DOHH2 (cell line): ENCODE data around the gene ZNF732.
"Not testable (repeated sequence)": the region's sequence is repeated elsewhere in the genome, so short reads cannot be mapped to it uniquely, and the experiment has no call there.

Experiments
- H3F3A ChIP-seq: fragments of 200-600 bp; sonication (generic), shearing (Covaris generic); 2 replicates; pipeline ENCODE4 v1.6.0; 2016; ENCODE audit warnings: antibody characterized with exemption, mild to moderate bottlenecking; ENCODE audit not compliant: control insufficient read depth, insufficient read depth
- H3K27ac ChIP-seq: fragments of 200-600 bp; sonication (generic); 2 replicates; pipeline ENCODE4 v1.5.1; 2014; ENCODE audit warnings: low read depth, mild to moderate bottlenecking, low read length, moderate library complexity
- H3K27me3 ChIP-seq: fragments of 200-600 bp; sonication (generic); 2 replicates; pipeline ENCODE4 v1.6.1; 2014; ENCODE audit warnings: mild to moderate bottlenecking, low read length, mixed read lengths; ENCODE audit not compliant: control insufficient read depth
- H3K36me3 ChIP-seq: fragments of 200-600 bp; sonication (generic); 2 replicates; pipeline ENCODE4 v1.6.1; 2014; ENCODE audit warnings: mild to moderate bottlenecking, low read length, moderate library complexity, mixed read lengths; ENCODE audit not compliant: control insufficient read depth
- H3K4me1 ChIP-seq: fragments of 200-600 bp; sonication (generic); 2 replicates; pipeline ENCODE4 v1.6.1; 2014; ENCODE audit warnings: mild to moderate bottlenecking, low read length, mixed read lengths; ENCODE audit not compliant: control insufficient read depth
- H3K4me2 ChIP-seq: fragments of 200-600 bp; sonication (generic); 2 replicates; pipeline ENCODE4 v1.6.0; 2014; ENCODE audit warnings: mild to moderate bottlenecking, low read length, moderate library complexity
- H3K4me3 ChIP-seq: fragments of 200-600 bp; sonication (generic); 2 replicates; pipeline ENCODE4 v1.5.1; 2014; ENCODE audit warnings: mild to moderate bottlenecking, low read length, mixed read lengths
- H3K79me2 ChIP-seq: fragments of 200-600 bp; sonication (generic); 2 replicates; pipeline ENCODE4 v1.6.1; 2014; ENCODE audit warnings: mild to moderate bottlenecking, low read length, mixed read lengths; ENCODE audit not compliant: control insufficient read depth
- H3K9me2 ChIP-seq: fragments of 200-600 bp; sonication (generic); replicated peaks from 2 replicates; pipeline ENCODE4 v1.6.1; 2014; ENCODE audit warnings: mild to moderate bottlenecking, low read length, mixed read lengths; ENCODE audit not compliant: control insufficient read depth
- H3K9me3 ChIP-seq: fragments of 200-600 bp; sonication (generic); 2 replicates; pipeline ENCODE4 v1.6.1; 2014; ENCODE audit warnings: antibody characterized with exemption, low read length, mixed read lengths; ENCODE audit not compliant: control insufficient read depth, insufficient read depth
- H4K20me1 ChIP-seq: fragments of 200-600 bp; sonication (generic); 2 replicates; pipeline ENCODE4 v1.6.0; 2014; ENCODE audit warnings: low read depth, mild to moderate bottlenecking, antibody characterized with exemption, low read length, moderate library complexity; ENCODE audit not compliant: control insufficient read depth, insufficient read depth
- CTCF ChIP-seq: fragments of 200-600 bp; sonication (generic); IDR thresholded peaks from one replicate; pipeline ENCODE4 v1.5.1; 2014; ENCODE audit warnings: antibody characterized with exemption, mild to moderate bottlenecking, low read depth, low read length; ENCODE audit not compliant: poor library complexity, severe bottlenecking
- EZH2phosphoT487 ChIP-seq: fragments of 200-600 bp; sonication (generic); IDR thresholded peaks from 2 replicates; pipeline ENCODE4 v1.6.1; 2017; ENCODE audit warnings: borderline replicate concordance, mild to moderate bottlenecking, antibody characterized with exemption, low read length, moderate library complexity, mixed read lengths

Gene ZNF732

GRCh38 chr4:244471-244870 lies 60.8 kb downstream of the ZNF732 start:
- no peak for TF ChIP-seq EZH2phosphoT487
- TF ChIP-seq CTCF: peak; percentile 80
- no peaks in the 10 kb centered on the region for H4K20me1 ChIP-seq
- no peaks in the 10 kb centered on the region for H3F3A ChIP-seq
- no peaks in the 10 kb centered on the region for H3K79me2 ChIP-seq
- peaks cover 6% of the 10 kb centered on the region for H3K4me1 ChIP-seq
- H3K9me3 ChIP-seq: peaks cover 4% of the 10 kb centered on the region; the same call in 1 of the 2 replicates
- H3K27ac ChIP-seq: no peak overlapping the region
- no peak overlapping the region for H3K4me3 ChIP-seq
- no peaks in the 10 kb centered on the region for H3K9me2 ChIP-seq
- no peaks in the 10 kb centered on the region for H3K36me3 ChIP-seq
- no peaks in the 10 kb centered on the region for H3K27me3 ChIP-seq
- H3K4me2 ChIP-seq: no peak overlapping the region

- no peak for TF ChIP-seq EZH2phosphoT487
- no peak for TF ChIP-seq CTCF
- H3K27me3 ChIP-seq: no peaks in the 10 kb centered on the region
- no peak overlapping the region for H3K4me3 ChIP-seq
- peaks cover 4% of the 10 kb centered on the region; the same call in 1 of the 2 replicates for H3K9me3 ChIP-seq
- no peak overlapping the region for H3K4me2 ChIP-seq
- no peak overlapping the region for H3K27ac ChIP-seq
- H3F3A ChIP-seq: no peaks in the 10 kb centered on the region
- no peaks in the 10 kb centered on the region for H3K79me2 ChIP-seq
- no peaks in the 10 kb centered on the region for H3K9me2 ChIP-seq
- no peaks in the 10 kb centered on the region for H4K20me1 ChIP-seq
- peaks cover 6% of the 10 kb centered on the region for H3K4me1 ChIP-seq
- no peaks in the 10 kb centered on the region for H3K36me3 ChIP-seq
These were observed 61.8 kb downstream of the ZNF732 start for GRCh38 chr4:243426-243825.

- TF ChIP-seq EZH2phosphoT487: no peak
- peak; percentile 84 for TF ChIP-seq CTCF
- Histone ChIP-seq H3K27me3 (no peaks in the 10 kb centered on the region), H3F3A (no peaks in the 10 kb centered on the region), H3K9me3 (peaks cover 4% of the 10 kb centered on the region; the same call in 1 of the 2 replicates), H3K79me2 (no peaks in the 10 kb centered on the region), H3K9me2 (no peaks in the 10 kb centered on the region), H3K4me2 (peak overlapping the region; percentile 83), H3K4me1 (peaks cover 6% of the 10 kb centered on the region), H3K27ac (no peak overlapping the region), H3K36me3 (no peaks in the 10 kb centered on the region), H4K20me1 (no peaks in the 10 kb centered on the region), H3K4me3 (peak overlapping the region; percentile 70)
These were observed 63.0 kb downstream of the ZNF732 start for GRCh38 chr4:242121-242848.

GRCh38 chr4:241411-241810 lies 63.9 kb downstream of the ZNF732 start:
- H3K27me3 ChIP-seq, H4K20me1 ChIP-seq, H3K4me1 ChIP-seq, H3F3A ChIP-seq, H3K79me2 ChIP-seq, H3K4me3 ChIP-seq, H3K9me3 ChIP-seq, H3K27ac ChIP-seq, H3K9me2 ChIP-seq, H3K36me3 ChIP-seq: not testable (repeated sequence)
- H3K4me2 ChIP-seq: peak overlapping the region; percentile 83
